H9 (cell line): ENCODE results near the gene TRMT6. TPM values are rescaled to one million over a fixed set of nuclear protein-coding genes. Genes with fewer than 3 reads are reported as not detected.

ENCODE experiments used
- DNase-seq: peaks from one replicate; pipeline ENCODE4 v3.0.0-alpha.2; 2017
- H2AFZ ChIP-seq: one replicate; pipeline ENCODE4 v1.6.1; 2013; ENCODE audit warnings: mild to moderate bottlenecking, low read length, control low read depth, moderate library complexity
- H2AK5ac ChIP-seq: 2 replicates; pipeline ENCODE4 v1.6.1; 2013; ENCODE audit warnings: low read length, control low read depth, mixed read lengths; ENCODE audit not compliant: insufficient read length
- H2BK120ac ChIP-seq: one replicate; pipeline ENCODE4 v1.6.1; 2013; ENCODE audit warnings: low read depth, mild to moderate bottlenecking, low read length, control low read depth, inconsistent platforms; ENCODE audit not compliant: poor library complexity, severe bottlenecking
- H2BK12ac ChIP-seq: 2 replicates; pipeline ENCODE4 v1.6.1; 2013; ENCODE audit warnings: low read length, control low read depth, mixed read lengths, low read depth; ENCODE audit not compliant: insufficient read length
- H2BK15ac ChIP-seq: 2 replicates; pipeline ENCODE4 v1.6.1; 2013; ENCODE audit warnings: low read depth, low read length, control low read depth
- H2BK20ac ChIP-seq: one replicate; pipeline ENCODE4 v1.6.1; 2013; ENCODE audit warnings: low read depth, mild to moderate bottlenecking, low read length, control low read depth, inconsistent platforms; ENCODE audit not compliant: poor library complexity, severe bottlenecking
- H2BK5ac ChIP-seq: 2 replicates; pipeline ENCODE4 v1.6.1; 2013; ENCODE audit warnings: low read length, control low read depth, mixed read lengths; ENCODE audit not compliant: insufficient read length
- H3K14ac ChIP-seq: 2 replicates; pipeline ENCODE4 v1.6.1; 2013; ENCODE audit warnings: low read length, control low read depth; ENCODE audit not compliant: insufficient read depth
- H3K18ac ChIP-seq: 2 replicates; pipeline ENCODE4 v1.6.1; 2013; ENCODE audit warnings: low read depth, mild to moderate bottlenecking, mixed read lengths, low read length, control low read depth; ENCODE audit not compliant: insufficient read length
- H3K23ac ChIP-seq: 2 replicates; pipeline ENCODE4 v1.6.1; 2013; ENCODE audit warnings: low read length, control low read depth, mixed read lengths, low read depth; ENCODE audit not compliant: insufficient read length
- H3K23me2 ChIP-seq: 2 replicates; pipeline ENCODE4 v1.6.1; 2013; ENCODE audit warnings: low read depth, mild to moderate bottlenecking, mixed read lengths, low read length, control low read depth; ENCODE audit not compliant: insufficient read length, poor library complexity, severe bottlenecking
- H3K27ac ChIP-seq: 2 replicates; pipeline ENCODE4 v1.5.1; 2013; ENCODE audit warnings: low read length, control low read depth, mixed read lengths, low read depth; ENCODE audit not compliant: insufficient read length
- H3K27me3 ChIP-seq: 2 replicates; pipeline ENCODE4 v1.6.1; 2013; ENCODE audit warnings: low read length, control low read depth, inconsistent platforms; ENCODE audit not compliant: insufficient read depth
- H3K4ac ChIP-seq: 2 replicates; pipeline ENCODE4 v1.6.1; 2013; ENCODE audit warnings: low read depth, mild to moderate bottlenecking, control low read depth, inconsistent platforms, low read length, moderate library complexity
- H3K4me1 ChIP-seq: 2 replicates; pipeline ENCODE4 v1.6.1; 2013; ENCODE audit warnings: low read length, control low read depth, inconsistent platforms; ENCODE audit not compliant: insufficient read depth
- H3K4me2 ChIP-seq: 2 replicates; pipeline ENCODE4 v1.6.1; 2013; ENCODE audit warnings: low read length, control low read depth, mixed read lengths; ENCODE audit not compliant: insufficient read length, insufficient read depth
- H3K56ac ChIP-seq: 2 replicates; pipeline ENCODE4 v1.6.1; 2013; ENCODE audit warnings: low read depth, mild to moderate bottlenecking, mixed read lengths, low read length, control low read depth; ENCODE audit not compliant: insufficient read length
- H3K79me1 ChIP-seq: 2 replicates; pipeline ENCODE4 v1.6.1; 2013; ENCODE audit warnings: low read depth, mild to moderate bottlenecking, moderate library complexity, low read length, control low read depth, inconsistent platforms; ENCODE audit not compliant: insufficient read depth, poor library complexity, severe bottlenecking
- H3K79me2 ChIP-seq: 2 replicates; pipeline ENCODE4 v1.6.1; 2013; ENCODE audit warnings: low read length, control low read depth, inconsistent platforms; ENCODE audit not compliant: insufficient read depth
- H3K9ac ChIP-seq: 2 replicates; pipeline ENCODE4 v1.6.1; 2013; ENCODE audit warnings: low read length, control low read depth, mixed read lengths; ENCODE audit not compliant: insufficient read length; ENCODE audit errors: extremely low read depth
- H3K9me3 ChIP-seq: one replicate; pipeline ENCODE4 v1.6.1; 2013; ENCODE audit warnings: low read depth, low read length, inconsistent platforms; ENCODE audit not compliant: control insufficient read depth
- H3T11ph ChIP-seq: one replicate; pipeline ENCODE4 v1.6.1; 2013; ENCODE audit warnings: mild to moderate bottlenecking, low read length, control low read depth, inconsistent platforms
- H4K20me1 ChIP-seq: one replicate; pipeline ENCODE4 v1.6.1; 2013; ENCODE audit not compliant: control insufficient read depth, insufficient read length, insufficient read depth
- H4K5ac ChIP-seq: 2 replicates; pipeline ENCODE4 v1.6.1; 2013; ENCODE audit warnings: low read depth, mild to moderate bottlenecking, mixed read lengths, low read length, control low read depth; ENCODE audit not compliant: insufficient read length
- H4K8ac ChIP-seq: replicated peaks from 2 replicates; pipeline ENCODE4 v1.6.1; 2013; ENCODE audit warnings: low read length, control low read depth, mixed read lengths, low read depth; ENCODE audit not compliant: insufficient read length
- H4K91ac ChIP-seq: 2 replicates; pipeline ENCODE4 v1.6.1; 2013; ENCODE audit warnings: low read depth, mild to moderate bottlenecking, moderate library complexity, mixed read lengths, low read length, control low read depth; ENCODE audit not compliant: insufficient read length
- H3K27ac Mint-ChIP-seq, 3 experiments: 2 replicates in 2 of 3; 3 replicates in 1 of 3; pipeline ENCODE4 v1.8.0; 2020 to 2021; ENCODE audit warnings: mixed read lengths in 3 of 3, mild to moderate bottlenecking in 1 of 3, moderate library complexity in 1 of 3
- H3K27me3 Mint-ChIP-seq: 2 replicates; pipeline ENCODE4 v1.8.0; 2021; ENCODE audit warnings: low read depth, mild to moderate bottlenecking, moderate library complexity, mixed read lengths
- H3K36me3 Mint-ChIP-seq, 3 experiments: 2 replicates in 2 of 3; 3 replicates in 1 of 3; pipeline ENCODE4 v1.8.0; 2020 to 2021; ENCODE audit warnings: low read depth in 3 of 3, mixed read lengths in 3 of 3; ENCODE audit not compliant: insufficient read depth in 1 of 3
- H3K4me1 Mint-ChIP-seq, 2 experiments: 2 replicates each; pipeline ENCODE4 v1.8.0; 2020; ENCODE audit warnings: mixed read lengths in 2 of 2
- H3K4me3 Mint-ChIP-seq, 2 experiments: 2 replicates in 1 of 2; 3 replicates in 1 of 2; pipeline ENCODE4 v1.8.0; 2020 to 2021; ENCODE audit warnings: mild to moderate bottlenecking in 2 of 2, mixed read lengths in 2 of 2, moderate library complexity in 1 of 2
- H3K9me3 Mint-ChIP-seq, 2 experiments: 2 replicates in 1 of 2; 3 replicates in 1 of 2; pipeline ENCODE4 v1.8.0; 2020; ENCODE audit warnings: mild to moderate bottlenecking in 2 of 2, mixed read lengths in 2 of 2, moderate library complexity in 1 of 2
- CTCF ChIP-seq: fragments of 200-600 bp; sonication (generic); conservative IDR thresholded peaks from 3 replicates; pipeline ENCODE4 v1.8.0; 2021; ENCODE audit warnings: antibody characterized with exemption, mild to moderate bottlenecking
- WGBS: extraction: QIAGEN DNeasy Blood & Tissue Kit; methylation state at CpG from one replicate; pipeline ENCODE4 v1.1.7; 2013; ENCODE audit warnings: missing lambda C conversion rate, low lambda C conversion rate, mixed read lengths; ENCODE audit not compliant: insufficient read length; ENCODE audit errors: extremely low coverage; 5-methylcytosine and 5-hydroxymethylcytosine counted together
- total RNA-seq: library from RNA; stranded (reverse); gene quantifications from 2 replicates; pipeline ENCODE4 v1.2.1, GENCODE V29; 2021

Gene TRMT6
- total RNA-seq, 1 experiment from 2014 or later: 34.4 TPM

GRCh38 chr20:5977223-5977622, 26.9 kb upstream of the TRMT6 start:
- Mint-ChIP-seq H3K4me1 (no peaks in the 10 kb centered on the region), H3K27ac (no peak overlapping the region), H3K27me3 (peaks cover 13% of the 10 kb centered on the region), H3K9me3 (no peaks in the 10 kb centered on the region), H3K4me3 (no peak overlapping the region), H3K36me3 (peaks cover 17 to 67% (median 57%) of the 10 kb centered on the region in 3 experiments; a peak in 6 of 7 replicates)
- H3T11ph ChIP-seq: no peak overlapping the region
- no peak overlapping the region for H2BK20ac ChIP-seq
- H3K23ac ChIP-seq: no peak overlapping the region
- H4K91ac ChIP-seq: no peak overlapping the region
- H2BK15ac ChIP-seq: no peak overlapping the region
- H3K79me2 ChIP-seq: no peaks in the 10 kb centered on the region
- H4K8ac ChIP-seq: no peak overlapping the region
- no peak overlapping the region for H2BK120ac ChIP-seq
- H3K27me3 ChIP-seq: no peaks in the 10 kb centered on the region
- H3K23me2 ChIP-seq: no peaks in the 10 kb centered on the region
- no peaks in the 10 kb centered on the region for H3K79me1 ChIP-seq
- no peak overlapping the region for H4K5ac ChIP-seq
- no peak overlapping the region for H2BK12ac ChIP-seq
- no peak overlapping the region for H3K4ac ChIP-seq
- no peaks in the 10 kb centered on the region for H4K20me1 ChIP-seq
- DNase-seq: no peak
- H3K4me2 ChIP-seq: no peak overlapping the region
- no peak overlapping the region for H3K27ac ChIP-seq
- no peak overlapping the region for H2AK5ac ChIP-seq
- TF ChIP-seq CTCF: no peak
- no peak overlapping the region for H2BK5ac ChIP-seq
- no peaks in the 10 kb centered on the region for H3K4me1 ChIP-seq
- H3K14ac ChIP-seq: no peak overlapping the region
- no peak overlapping the region for H3K18ac ChIP-seq
- no CpG with 5 or more reads among the region's 2 CpGs for WGBS
- no peak overlapping the region for H3K9ac ChIP-seq
- H3K56ac ChIP-seq: no peak overlapping the region
- H2AFZ ChIP-seq: no peak overlapping the region
- H3K9me3 ChIP-seq: no peaks in the 10 kb centered on the region
